GM12873 (cell line): ENCODE results near the gene BTG3.

Experiments
- CTCF ChIP-seq: IDR thresholded peaks from 2 replicates; pipeline ENCODE4 v1.5.1; 2012; ENCODE audit warnings: low read depth, mild to moderate bottlenecking, moderate library complexity, low read length, control low read depth; ENCODE audit not compliant: insufficient read depth; ENCODE audit errors: missing control alignments

BTG3 gene

GRCh38 chr21:17612023-17612564 is 607 bp downstream of the BTG3 start:
- no peak for TF ChIP-seq CTCF

DNA sequence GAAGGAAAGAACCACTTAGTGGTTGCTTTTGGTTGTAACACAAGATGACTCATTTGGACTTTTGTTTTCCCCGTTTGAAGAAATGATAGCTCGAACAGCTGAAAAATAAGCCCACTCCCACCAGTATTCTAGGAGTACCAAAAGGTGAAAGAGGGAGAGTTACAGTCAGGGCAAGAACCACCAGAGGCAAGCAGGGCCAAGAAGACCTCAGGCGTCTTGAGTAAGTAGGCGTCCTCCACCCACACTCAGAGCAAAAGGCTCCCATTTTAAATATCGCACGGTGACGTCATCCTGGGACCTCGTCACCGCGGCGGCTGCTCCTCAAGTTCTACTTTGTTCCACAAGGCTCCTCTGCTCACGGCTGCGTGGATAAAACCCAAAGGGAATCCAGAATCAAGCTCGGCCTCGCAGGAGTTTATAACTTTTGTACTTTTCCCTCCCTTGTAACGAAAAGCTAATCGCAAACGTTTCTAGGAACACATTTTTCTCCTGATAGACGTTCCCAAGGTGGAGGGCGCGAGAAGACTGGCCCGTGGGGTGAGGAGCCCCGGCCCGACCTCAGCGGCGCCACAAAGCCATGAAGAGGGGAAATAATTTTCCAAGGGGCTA is 1.2 kb downstream of the BTG3 start:
- TF ChIP-seq CTCF = no peak

GRCh38 chr21:17610911-17611310 is 1.8 kb downstream of the BTG3 start:
- no peak for TF ChIP-seq CTCF

GRCh38 chr21:17609681-17610080 is 3.0 kb downstream of the BTG3 start:
- no peak for TF ChIP-seq CTCF

DNA sequence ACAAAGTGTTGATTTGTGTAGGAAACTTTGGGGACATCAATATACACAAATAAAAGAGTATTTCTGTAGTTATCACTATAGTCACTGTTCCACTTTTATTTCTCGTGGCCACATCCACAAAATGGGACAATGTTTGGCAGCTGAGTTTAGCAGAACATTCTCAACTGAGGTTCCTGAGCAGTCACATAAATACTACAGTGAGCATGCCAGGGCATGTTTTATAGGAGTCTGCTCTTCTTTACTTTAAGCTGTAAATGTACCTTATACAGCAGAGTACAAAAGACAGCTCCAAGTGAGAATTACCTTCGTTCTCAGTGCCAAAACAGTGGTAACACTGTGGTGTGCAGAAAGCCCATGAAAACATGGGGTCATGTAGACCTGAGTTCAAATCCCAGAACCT is 5.0 kb downstream of the BTG3 start:
- TF ChIP-seq CTCF = no peak

GRCh38 chr21:17602874-17603273 is 9.8 kb downstream of the BTG3 start:
- no peak for TF ChIP-seq CTCF

DNA sequence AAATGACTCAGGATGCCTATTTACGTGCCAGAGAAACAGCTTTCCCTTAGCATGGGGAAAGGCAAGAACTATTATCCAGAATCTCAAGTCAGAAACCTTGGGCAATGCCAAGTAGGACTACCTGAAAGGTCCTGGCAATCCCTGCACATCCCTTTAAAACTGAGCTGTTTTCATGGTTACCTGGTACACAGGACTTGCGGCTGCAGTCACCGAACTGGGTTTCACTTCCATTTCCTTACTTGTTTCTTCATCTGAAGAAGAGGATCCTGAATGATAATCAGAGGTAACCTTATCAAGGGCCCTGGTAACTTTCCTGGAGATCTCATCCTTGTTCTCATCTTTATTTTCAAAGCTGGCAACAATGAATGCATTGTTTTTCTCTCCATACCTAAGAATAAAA is 14.3 kb downstream of the BTG3 start:
- no peak for TF ChIP-seq CTCF
